ENCODE results near the gene FAM151A.

The FAM151A gene

GRCh38 chr1:54583871-54584270 is 39.5 kb downstream of the FAM151A start:
- no peak for DNase-seq (ENCODE audit: low read depth)
- no peak for TF ChIP-seq CTCF (IDR thresholded peaks at IDR 0.05; ENCODE audit: low read depth, low read length, missing control alignments)
- no peak overlapping the region for H3K4me3 ChIP-seq (ENCODE audit: low read depth, low read length)

GRCh38 chr1:54583307-54583686 is 40.0 kb downstream of the FAM151A start:
- no peak for TF ChIP-seq CTCF (IDR thresholded peaks at IDR 0.05; ENCODE audit: low read depth, low read length, missing control alignments)
- no peak overlapping the region for H3K4me3 ChIP-seq (ENCODE audit: low read depth, low read length)
- DNase-seq (ENCODE audit: low read depth) = no peak

- DNase-seq (ENCODE audit: low read depth) = no peak
- TF ChIP-seq CTCF (IDR thresholded peaks at IDR 0.05; ENCODE audit: low read depth, low read length, missing control alignments) = no peak
- H3K4me3 ChIP-seq (ENCODE audit: low read depth, low read length) = no peak overlapping the region
These were observed 40.6 kb downstream of the FAM151A start for GRCh38 chr1:54582566-54583306.

GRCh38 chr1:54581621-54582035 is 41.7 kb downstream of the FAM151A start:
- DNase-seq (ENCODE audit: low read depth) = no peak
- TF ChIP-seq CTCF (IDR thresholded peaks at IDR 0.05; ENCODE audit: low read depth, low read length, missing control alignments) = no peak
- H3K4me3 ChIP-seq (ENCODE audit: low read depth, low read length) = no peak overlapping the region

- no peak overlapping the region for H3K4me3 ChIP-seq (ENCODE audit: low read depth, low read length)
- no peak for DNase-seq (ENCODE audit: low read depth)
- TF ChIP-seq CTCF (IDR thresholded peaks at IDR 0.05; ENCODE audit: low read depth, low read length, missing control alignments) = no peak
These were observed 42.3 kb downstream of the FAM151A start for GRCh38 chr1:54580856-54581550.

GRCh38 chr1:54579337-54579781 is 44.0 kb downstream of the FAM151A start:
- DNase-seq (ENCODE audit: low read depth) = no peak
- no peak for TF ChIP-seq CTCF (IDR thresholded peaks at IDR 0.05; ENCODE audit: low read depth, low read length, missing control alignments)
- H3K4me3 ChIP-seq (ENCODE audit: low read depth, low read length) = no peak overlapping the region
